ENCODE results near the gene RHBDF1. TPM values are rescaled to one million over a fixed set of nuclear protein-coding genes. Genes with fewer than 3 reads are reported as not detected.
A peak's percentile ranks its signal among the peaks of the same experiment; 100 is the strongest.

The RHBDF1 gene
- total and polyA plus RNA-seq, 9 of the 15 experiments (the other 6 are each of a cell fraction or from before 2014, with no cell fraction given): 1.0 to 8.2 (median 4.2) TPM

DNA sequence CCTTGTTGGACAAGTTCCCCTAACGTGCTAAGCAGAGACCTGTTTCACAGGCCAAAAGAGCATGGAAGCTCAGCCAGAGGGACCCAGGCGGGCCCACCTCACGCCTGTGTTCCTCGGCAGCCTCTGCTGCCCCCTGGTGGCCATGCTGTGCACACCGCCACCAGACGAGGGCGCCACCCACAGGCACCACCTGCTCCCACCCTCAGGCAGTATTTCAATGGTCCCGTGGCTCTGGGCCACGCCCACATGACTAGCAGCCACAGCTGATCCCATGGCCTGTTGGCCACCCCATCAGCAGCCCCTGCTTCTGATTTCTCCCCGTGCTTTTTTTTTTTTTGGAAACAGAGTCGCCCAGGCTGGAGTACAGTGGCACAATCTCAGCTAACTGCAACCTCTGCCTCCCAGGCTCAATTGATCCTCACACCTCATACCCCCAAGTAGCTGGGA is 24.5 kb upstream of the RHBDF1 start (continued):
- TF ChIP-seq, protein P1, sequence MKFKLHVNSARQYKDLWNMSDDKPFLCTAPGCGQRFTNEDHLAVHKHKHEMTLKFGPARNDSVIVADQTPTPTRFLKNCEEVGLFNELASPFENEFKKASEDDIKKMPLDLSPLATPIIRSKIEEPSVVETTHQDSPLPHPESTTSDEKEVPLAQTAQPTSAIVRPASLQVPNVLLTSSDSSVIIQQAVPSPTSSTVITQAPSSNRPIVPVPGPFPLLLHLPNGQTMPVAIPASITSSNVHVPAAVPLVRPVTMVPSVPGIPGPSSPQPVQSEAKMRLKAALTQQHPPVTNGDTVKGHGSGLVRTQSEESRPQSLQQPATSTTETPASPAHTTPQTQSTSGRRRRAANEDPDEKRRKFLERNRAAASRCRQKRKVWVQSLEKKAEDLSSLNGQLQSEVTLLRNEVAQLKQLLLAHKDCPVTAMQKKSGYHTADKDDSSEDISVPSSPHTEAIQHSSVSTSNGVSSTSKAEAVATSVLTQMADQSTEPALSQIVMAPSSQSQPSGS (CRISPR knock-in tag; IDR thresholded peaks at IDR 0.05): no peak
- TF ChIP-seq, protein P2, sequence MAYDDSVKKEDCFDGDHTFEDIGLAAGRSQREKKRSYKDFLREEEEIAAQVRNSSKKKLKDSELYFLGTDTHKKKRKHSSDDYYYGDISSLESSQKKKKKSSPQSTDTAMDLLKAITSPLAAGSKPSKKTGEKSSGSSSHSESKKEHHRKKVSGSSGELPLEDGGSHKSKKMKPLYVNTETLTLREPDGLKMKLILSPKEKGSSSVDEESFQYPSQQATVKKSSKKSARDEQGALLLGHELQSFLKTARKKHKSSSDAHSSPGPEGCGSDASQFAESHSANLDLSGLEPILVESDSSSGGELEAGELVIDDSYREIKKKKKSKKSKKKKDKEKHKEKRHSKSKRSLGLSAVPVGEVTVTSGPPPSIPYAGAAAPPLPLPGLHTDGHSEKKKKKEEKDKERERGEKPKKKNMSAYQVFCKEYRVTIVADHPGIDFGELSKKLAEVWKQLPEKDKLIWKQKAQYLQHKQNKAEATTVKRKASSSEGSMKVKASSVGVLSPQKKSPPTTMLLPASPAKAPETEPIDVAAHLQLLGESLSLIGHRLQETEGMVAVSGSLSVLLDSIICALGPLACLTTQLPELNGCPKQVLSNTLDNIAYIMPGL (CRISPR knock-in tag; IDR thresholded peaks at IDR 0.05): no peak
- TF ChIP-seq SRSF7 (optimal IDR thresholded peaks at IDR 0.05; ENCODE audit: low read depth, low read length) (no peak), NBN (IDR thresholded peaks at IDR 0.05; ENCODE audit: low read depth) (peak; percentile 70; the same call in 1 of the 2 replicates), CHD2 (IDR thresholded peaks at IDR 0.05; ENCODE audit: low read depth, low read length) (0 out of 2 replicates have a peak, but pooled peaks have one; percentile 21), SMC3 (conservative IDR thresholded peaks at IDR 0.05; ENCODE audit: insufficient read depth, low read depth, low read length) (peak; percentile 97), EZH2 (IDR thresholded peaks at IDR 0.05; ENCODE audit: borderline replicate concordance, low read depth, low read length) (no peak), BRD9 (IDR thresholded peaks at IDR 0.05; ENCODE audit: low read depth, partially characterized antibody) (no peak), MGA (IDR thresholded peaks at IDR 0.05) (no peak), MXI1 (IDR thresholded peaks at IDR 0.05; ENCODE audit: low read depth, low read length) (peak; percentile 81), SRSF9 (IDR thresholded peaks at IDR 0.05; ENCODE audit: borderline replicate concordance, low read depth, low read length) (no peak)
- TF ChIP-seq, protein P3, sequence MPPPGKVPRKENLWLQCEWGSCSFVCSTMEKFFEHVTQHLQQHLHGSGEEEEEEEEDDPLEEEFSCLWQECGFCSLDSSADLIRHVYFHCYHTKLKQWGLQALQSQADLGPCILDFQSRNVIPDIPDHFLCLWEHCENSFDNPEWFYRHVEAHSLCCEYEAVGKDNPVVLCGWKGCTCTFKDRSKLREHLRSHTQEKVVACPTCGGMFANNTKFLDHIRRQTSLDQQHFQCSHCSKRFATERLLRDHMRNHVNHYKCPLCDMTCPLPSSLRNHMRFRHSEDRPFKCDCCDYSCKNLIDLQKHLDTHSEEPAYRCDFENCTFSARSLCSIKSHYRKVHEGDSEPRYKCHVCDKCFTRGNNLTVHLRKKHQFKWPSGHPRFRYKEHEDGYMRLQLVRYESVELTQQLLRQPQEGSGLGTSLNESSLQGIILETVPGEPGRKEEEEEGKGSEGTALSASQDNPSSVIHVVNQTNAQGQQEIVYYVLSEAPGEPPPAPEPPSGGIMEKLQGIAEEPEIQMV (tag; conservative IDR thresholded peaks at IDR 0.05; ENCODE audit: low read depth): no peak
